ENCODE measurements around the gene DPPA3. TPM values are rescaled to one million over a fixed set of nuclear protein-coding genes. Genes with fewer than 3 reads are reported as not detected.

DPPA3 gene
- total RNA-seq, 1 experiment from 2014 or later = not detected

DNA sequence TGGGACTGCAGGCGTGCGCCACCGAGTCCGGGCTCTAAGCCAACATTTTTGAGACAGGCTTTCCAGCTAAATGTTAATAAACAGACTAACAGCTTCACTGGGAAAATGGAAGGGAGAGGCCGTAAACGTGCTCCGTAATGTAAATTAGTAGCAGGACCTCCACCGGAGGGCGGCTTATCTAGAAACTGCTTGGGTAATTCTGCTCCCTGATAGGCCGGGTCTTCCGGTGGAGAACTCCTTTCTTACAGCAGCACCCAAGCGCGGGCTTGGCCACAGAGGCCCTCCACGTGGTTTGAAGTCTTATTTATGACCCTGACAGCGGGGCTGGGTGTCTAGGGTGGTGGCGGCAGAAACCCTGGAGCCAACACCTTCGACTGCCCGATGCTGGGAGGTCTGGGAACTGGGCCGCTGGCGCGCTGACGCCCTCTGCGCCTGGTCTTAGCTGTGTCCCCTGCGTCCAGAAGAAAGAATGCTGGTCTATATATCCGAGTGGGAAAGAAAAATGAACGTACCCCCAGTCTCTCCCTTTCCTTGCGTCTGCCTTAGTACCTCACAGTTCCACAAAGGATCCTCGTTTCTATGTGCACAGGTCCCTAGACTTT lies 1.7 kb downstream of the DPPA3 start:
- CTCF ChIA-PET = no interaction called here
- intact Hi-C loops (cut with micrococcal nuclease; ENCODE audit: unreplicated experiment) = no loop called here
- Histone ChIP-seq H3K9me3 (ENCODE audit: low read depth, low read length, poor library complexity, severe bottlenecking) (no peaks in the 10 kb centered on the region), H3K27me3 (replicated peaks; ENCODE audit: insufficient read depth, low read depth, low read length, poor library complexity) (no peaks in the 10 kb centered on the region), H3K27ac (ENCODE audit: low read depth, low read length, poor library complexity, severe bottlenecking) (no peak overlapping the region), H3K4me1 (ENCODE audit: insufficient read depth, low read length, poor library complexity, severe bottlenecking) (no peaks in the 10 kb centered on the region), H3K36me3 (ENCODE audit: insufficient read depth, low read length, poor library complexity, severe bottlenecking) (no peaks in the 10 kb centered on the region), H3K4me3 (ENCODE audit: low read depth, low read length, poor library complexity, severe bottlenecking) (no peak overlapping the region)
- TF ChIP-seq, protein P1, sequence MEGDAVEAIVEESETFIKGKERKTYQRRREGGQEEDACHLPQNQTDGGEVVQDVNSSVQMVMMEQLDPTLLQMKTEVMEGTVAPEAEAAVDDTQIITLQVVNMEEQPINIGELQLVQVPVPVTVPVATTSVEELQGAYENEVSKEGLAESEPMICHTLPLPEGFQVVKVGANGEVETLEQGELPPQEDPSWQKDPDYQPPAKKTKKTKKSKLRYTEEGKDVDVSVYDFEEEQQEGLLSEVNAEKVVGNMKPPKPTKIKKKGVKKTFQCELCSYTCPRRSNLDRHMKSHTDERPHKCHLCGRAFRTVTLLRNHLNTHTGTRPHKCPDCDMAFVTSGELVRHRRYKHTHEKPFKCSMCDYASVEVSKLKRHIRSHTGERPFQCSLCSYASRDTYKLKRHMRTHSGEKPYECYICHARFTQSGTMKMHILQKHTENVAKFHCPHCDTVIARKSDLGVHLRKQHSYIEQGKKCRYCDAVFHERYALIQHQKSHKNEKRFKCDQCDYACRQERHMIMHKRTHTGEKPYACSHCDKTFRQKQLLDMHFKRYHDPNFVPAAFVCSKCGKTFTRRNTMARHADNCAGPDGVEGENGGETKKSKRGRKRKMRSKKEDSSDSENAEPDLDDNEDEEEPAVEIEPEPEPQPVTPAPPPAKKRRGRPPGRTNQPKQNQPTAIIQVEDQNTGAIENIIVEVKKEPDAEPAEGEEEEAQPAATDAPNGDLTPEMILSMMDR (conservative IDR thresholded peaks at IDR 0.05; ENCODE audit: low read depth, low read length) = no peak
- TF ChIP-seq EZH2 (IDR thresholded peaks at IDR 0.05; ENCODE audit: borderline replicate concordance, low read depth, low read length, poor library complexity, severe bottlenecking) = no peak
- no peak for DNase-seq (ENCODE audit: low spot score)
- BruUV-seq (replicated peaks) = no TSS peak
- POLR2A ChIA-PET (ENCODE audit: low non-redundant PET) = no interaction called here

DNA sequence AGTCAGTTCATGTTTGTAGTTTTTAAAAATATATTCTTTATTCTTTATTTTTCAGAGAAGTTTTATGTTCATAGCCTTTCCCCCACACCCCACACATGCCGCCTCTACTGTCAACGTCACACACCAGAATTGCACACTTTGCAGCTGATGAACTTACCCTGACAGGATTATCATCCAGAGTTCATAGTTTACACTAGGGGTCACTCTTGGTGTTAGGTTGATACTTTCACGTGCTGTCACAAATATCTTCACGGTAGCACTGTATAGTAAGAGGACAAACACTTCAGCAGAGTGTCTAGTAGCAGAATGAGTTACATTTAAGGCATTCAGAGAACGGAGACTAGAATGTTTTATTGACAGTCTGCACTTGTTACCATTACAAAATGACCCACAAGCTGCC lies 5.1 kb downstream of the DPPA3 start:
- TF ChIP-seq EZH2 (IDR thresholded peaks at IDR 0.05; ENCODE audit: borderline replicate concordance, low read depth, low read length, poor library complexity, severe bottlenecking) = no peak
- TF ChIP-seq, protein P1 (conservative IDR thresholded peaks at IDR 0.05; ENCODE audit: low read depth, low read length) = 0 out of 2 replicates have a peak, but pooled peaks have one; percentile 15
- Histone ChIP-seq H3K9me3 (ENCODE audit: low read depth, low read length, poor library complexity, severe bottlenecking) (no peaks in the 10 kb centered on the region), H3K4me1 (ENCODE audit: insufficient read depth, low read length, poor library complexity, severe bottlenecking) (no peaks in the 10 kb centered on the region), H3K4me3 (ENCODE audit: low read depth, low read length, poor library complexity, severe bottlenecking) (no peak overlapping the region), H3K27me3 (replicated peaks; ENCODE audit: insufficient read depth, low read depth, low read length, poor library complexity) (no peaks in the 10 kb centered on the region), H3K36me3 (ENCODE audit: insufficient read depth, low read length, poor library complexity, severe bottlenecking) (no peaks in the 10 kb centered on the region), H3K27ac (ENCODE audit: low read depth, low read length, poor library complexity, severe bottlenecking) (no peak overlapping the region)
- DNase-seq (ENCODE audit: low spot score) = no peak
- intact Hi-C loops (cut with micrococcal nuclease; ENCODE audit: unreplicated experiment) = no loop called here
- ChIA-PET POLR2A (ENCODE audit: low non-redundant PET) (no interaction called here), CTCF (no interaction called here)
- BruUV-seq (replicated peaks) = no TSS peak

DNA sequence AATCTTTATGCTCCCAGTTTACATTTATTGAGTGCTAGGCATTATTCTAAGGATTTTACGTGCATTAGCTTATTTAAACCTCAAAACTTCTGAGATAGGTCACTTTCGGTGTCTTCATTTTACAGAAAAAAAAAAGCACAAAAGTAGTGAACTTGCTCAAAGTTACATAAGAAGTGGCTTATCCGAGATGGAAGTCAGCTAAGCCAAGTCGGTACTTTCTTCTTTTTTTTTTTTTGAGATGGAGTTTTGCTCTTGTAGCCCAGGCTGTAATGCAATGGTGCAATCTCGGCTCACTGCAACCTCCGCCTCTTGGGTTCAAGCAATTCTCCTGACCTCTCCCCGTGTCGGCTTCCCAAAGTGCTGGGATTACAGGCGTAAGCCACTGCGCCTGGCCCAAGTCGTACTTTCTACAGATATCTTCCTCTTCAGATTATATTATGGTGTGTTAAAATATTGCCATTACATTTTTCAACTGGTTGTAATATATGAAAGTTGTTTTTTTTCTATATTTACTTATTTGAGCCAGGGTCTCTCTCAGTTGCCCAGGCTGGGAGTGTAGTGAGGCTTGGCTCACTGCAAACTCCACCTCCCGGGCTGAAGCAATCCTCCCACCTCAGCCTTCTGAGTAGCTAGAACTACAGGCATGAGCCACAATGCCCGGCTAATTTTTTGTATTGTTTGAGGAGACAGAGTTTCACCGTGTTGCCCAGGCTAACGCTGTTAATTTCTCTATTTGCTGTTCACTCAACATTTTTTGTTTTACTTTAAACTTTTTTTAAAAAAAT lies 8.9 kb downstream of the DPPA3 start:
- no peak overlapping the region for H3K27ac ChIP-seq (ENCODE audit: low read depth, low read length, poor library complexity, severe bottlenecking)
- no peaks in the 10 kb centered on the region for H3K4me1 ChIP-seq (ENCODE audit: insufficient read depth, low read length, poor library complexity, severe bottlenecking)
- no peak overlapping the region for H3K4me3 ChIP-seq (ENCODE audit: low read depth, low read length, poor library complexity, severe bottlenecking)
- ChIA-PET POLR2A (ENCODE audit: low non-redundant PET) (no interaction called here), CTCF (no interaction called here)
- TF ChIP-seq, protein P1 (conservative IDR thresholded peaks at IDR 0.05; ENCODE audit: low read depth, low read length) = no peak
- TF ChIP-seq EZH2 (IDR thresholded peaks at IDR 0.05; ENCODE audit: borderline replicate concordance, low read depth, low read length, poor library complexity, severe bottlenecking) = no peak
- no TSS peak for BruUV-seq (replicated peaks)
- H3K36me3 ChIP-seq (ENCODE audit: insufficient read depth, low read length, poor library complexity, severe bottlenecking) = no peaks in the 10 kb centered on the region
- no peaks in the 10 kb centered on the region for H3K27me3 ChIP-seq (replicated peaks; ENCODE audit: insufficient read depth, low read depth, low read length, poor library complexity)
- intact Hi-C loops (cut with micrococcal nuclease; ENCODE audit: unreplicated experiment) = no loop called here
- H3K9me3 ChIP-seq (ENCODE audit: low read depth, low read length, poor library complexity, severe bottlenecking) = no peaks in the 10 kb centered on the region
- DNase-seq (ENCODE audit: low spot score) = no peak

All from A673 (cell line).